Measurements from ENCODE around the gene MAGIX. TPM values are rescaled to one million over a fixed set of nuclear protein-coding genes. Genes with fewer than 3 reads are reported as not detected.

The MAGIX gene
- total RNA-seq, 2 donors from 2014 or later = 1.2 to 1.3 TPM

GRCh38 chrX:49210406-49210805 lies 47.8 kb downstream of the MAGIX start:
- Mint-ChIP-seq H3K4me1 (ENCODE audit: low read depth in 2 of 2) (no peaks in the 10 kb centered on the region), H3K4me3 (no peak overlapping the region), H3K27ac (no peak overlapping the region), H3K27me3 (peaks cover 0 to 3% of the 10 kb centered on the region in 2 donors), H3K36me3 (no peaks in the 10 kb centered on the region), H3K9me3 (peaks cover 5% of the 10 kb centered on the region)
- DNase-seq (ENCODE audit: low spot score) (no peak), ATAC-seq (no peak)

- H3K36me3 Mint-ChIP-seq = no peaks in the 10 kb centered on the region
- DNase-seq (ENCODE audit: low spot score) (no peak), ATAC-seq (no peak)
- no peak overlapping the region for H3K4me3 Mint-ChIP-seq
- no peaks in the 10 kb centered on the region for H3K4me1 Mint-ChIP-seq (ENCODE audit: low read depth in 2 of 2)
- H3K9me3 Mint-ChIP-seq = peaks cover 5% of the 10 kb centered on the region
- H3K27me3 Mint-ChIP-seq = peaks cover 0 to 3% of the 10 kb centered on the region in 2 donors
- no peak overlapping the region for H3K27ac Mint-ChIP-seq
Measured at GRCh38 chrX:49211074-49211473, 48.5 kb downstream of the MAGIX start.

GRCh38 chrX:49212209-49212608 lies 49.7 kb downstream of the MAGIX start:
- H3K4me1 Mint-ChIP-seq (ENCODE audit: low read depth in 2 of 2) = no peaks in the 10 kb centered on the region
- no peak overlapping the region for H3K27ac Mint-ChIP-seq
- no peak for ATAC-seq
- peaks cover 5% of the 10 kb centered on the region for H3K9me3 Mint-ChIP-seq
- H3K27me3 Mint-ChIP-seq = peaks cover 0 to 3% of the 10 kb centered on the region in 2 donors
- no peak overlapping the region for H3K4me3 Mint-ChIP-seq
- no peak for DNase-seq (ENCODE audit: low spot score)
- H3K36me3 Mint-ChIP-seq = no peaks in the 10 kb centered on the region

GRCh38 chrX:49212861-49213260 lies 50.3 kb downstream of the MAGIX start:
- no peak for DNase-seq (ENCODE audit: low spot score)
- Mint-ChIP-seq H3K4me3 (no peak overlapping the region), H3K36me3 (no peaks in the 10 kb centered on the region), H3K9me3 (peaks cover 5% of the 10 kb centered on the region), H3K27me3 (peaks cover 0 to 3% of the 10 kb centered on the region in 2 donors), H3K4me1 (ENCODE audit: low read depth in 2 of 2) (no peaks in the 10 kb centered on the region), H3K27ac (no peak overlapping the region)
- ATAC-seq = no peak

- no peak overlapping the region for H3K4me3 Mint-ChIP-seq
- ATAC-seq (no peak), DNase-seq (ENCODE audit: low spot score) (peak; percentile 2)
- H3K4me1 Mint-ChIP-seq (ENCODE audit: low read depth in 2 of 2) = no peaks in the 10 kb centered on the region
- H3K27me3 Mint-ChIP-seq = peaks cover 0 to 3% of the 10 kb centered on the region in 2 donors
- H3K27ac Mint-ChIP-seq = no peak overlapping the region
- peaks cover 5% of the 10 kb centered on the region for H3K9me3 Mint-ChIP-seq
- H3K36me3 Mint-ChIP-seq = no peaks in the 10 kb centered on the region
Measured at GRCh38 chrX:49214416-49214815, 51.9 kb downstream of the MAGIX start.

- no peaks in the 10 kb centered on the region for H3K4me1 Mint-ChIP-seq (ENCODE audit: low read depth in 2 of 2)
- no peaks in the 10 kb centered on the region for H3K36me3 Mint-ChIP-seq
- DNase-seq (ENCODE audit: low spot score) (peak; percentile 47), ATAC-seq (no peak)
- peaks cover 5% of the 10 kb centered on the region for H3K9me3 Mint-ChIP-seq
- no peak overlapping the region for H3K27ac Mint-ChIP-seq
- no peak overlapping the region for H3K4me3 Mint-ChIP-seq
- H3K27me3 Mint-ChIP-seq = peaks cover 0 to 3% of the 10 kb centered on the region in 2 donors
Measured at GRCh38 chrX:49214996-49215526, 52.5 kb downstream of the MAGIX start.

Other genes starting within 250 kb of the MAGIX start
- 100 to 1,000 TPM; 291 to 478 TPM for gene PIM2, start 243.7 kb upstream of the MAGIX start, total RNA-seq
- 10 to 100 TPM; 75.8 to 79.9 TPM for gene OTUD5, start 205.2 kb upstream of the MAGIX start, total RNA-seq
- 1 to 10 TPM; 3.3 to 6.2 TPM for gene KCND1, start 190.9 kb upstream of the MAGIX start, total RNA-seq
- gene GRIPAP1, start 160.5 kb upstream of the MAGIX start, total RNA-seq = 100 to 1,000 TPM in 1 of 2 donors, 10 to 100 TPM in 1; 97.8 to 143 TPM
- 10 to 100 TPM; 38.6 to 45.6 TPM for gene TFE3, start 119.4 kb upstream of the MAGIX start, total RNA-seq
- 1 to 10 TPM; 5.3 to 9.0 TPM for gene CCDC120, start 103.8 kb upstream of the MAGIX start, total RNA-seq
- 10 to 100 TPM; 16.4 to 19.5 TPM for gene PRAF2, start 88.8 kb upstream of the MAGIX start, total RNA-seq
- gene WDR45, start 82.9 kb upstream of the MAGIX start, total RNA-seq = 10 to 100 TPM; 48.1 to 62.3 TPM
- 10 to 100 TPM; 19.1 to 27.7 TPM for gene GPKOW, start 39.0 kb upstream of the MAGIX start, total RNA-seq
- 10 to 100 TPM; 50.6 to 54.0 TPM for gene PLP2, start 9.1 kb downstream of the MAGIX start, total RNA-seq
- 10 to 100 TPM; 13.1 to 16.0 TPM for gene PRICKLE3, start 23.6 kb downstream of the MAGIX start, total RNA-seq
- 1 to 10 TPM in 1 of 2 donors, under 1 TPM in 1; 0.84 to 1.7 TPM for gene SYP, start 37.4 kb downstream of the MAGIX start, total RNA-seq
- under 1 TPM in 1 of 2 donors, not detected in 1; 0.14 TPM for gene CACNA1F, start 70.6 kb downstream of the MAGIX start, total RNA-seq
- gene CCDC22, start 72.7 kb downstream of the MAGIX start, total RNA-seq = 10 to 100 TPM; 25.6 to 25.7 TPM
- under 1 TPM; 0.55 to 0.78 TPM for gene FOXP3, start 102.0 kb downstream of the MAGIX start, total RNA-seq
- 1 to 10 TPM; 3.4 to 3.8 TPM for gene PPP1R3F, start 107.0 kb downstream of the MAGIX start, total RNA-seq
- gene GAGE10, start 140.9 kb downstream of the MAGIX start, total RNA-seq = not detected
- gene GAGE12J, start 159.3 kb downstream of the MAGIX start, total RNA-seq = not detected
- not detected for gene GAGE13, start 168.8 kb downstream of the MAGIX start, total RNA-seq